ENCODE data around the gene GALM.
"Not testable (repeated sequence)": the region's sequence is repeated elsewhere in the genome, so short reads cannot be mapped to it uniquely, and the experiment has no call there.

The GALM gene

GRCh38 chr2:38650717-38651116 is 15.2 kb upstream of the GALM start:
- DNase-seq, result no peak

DNA sequence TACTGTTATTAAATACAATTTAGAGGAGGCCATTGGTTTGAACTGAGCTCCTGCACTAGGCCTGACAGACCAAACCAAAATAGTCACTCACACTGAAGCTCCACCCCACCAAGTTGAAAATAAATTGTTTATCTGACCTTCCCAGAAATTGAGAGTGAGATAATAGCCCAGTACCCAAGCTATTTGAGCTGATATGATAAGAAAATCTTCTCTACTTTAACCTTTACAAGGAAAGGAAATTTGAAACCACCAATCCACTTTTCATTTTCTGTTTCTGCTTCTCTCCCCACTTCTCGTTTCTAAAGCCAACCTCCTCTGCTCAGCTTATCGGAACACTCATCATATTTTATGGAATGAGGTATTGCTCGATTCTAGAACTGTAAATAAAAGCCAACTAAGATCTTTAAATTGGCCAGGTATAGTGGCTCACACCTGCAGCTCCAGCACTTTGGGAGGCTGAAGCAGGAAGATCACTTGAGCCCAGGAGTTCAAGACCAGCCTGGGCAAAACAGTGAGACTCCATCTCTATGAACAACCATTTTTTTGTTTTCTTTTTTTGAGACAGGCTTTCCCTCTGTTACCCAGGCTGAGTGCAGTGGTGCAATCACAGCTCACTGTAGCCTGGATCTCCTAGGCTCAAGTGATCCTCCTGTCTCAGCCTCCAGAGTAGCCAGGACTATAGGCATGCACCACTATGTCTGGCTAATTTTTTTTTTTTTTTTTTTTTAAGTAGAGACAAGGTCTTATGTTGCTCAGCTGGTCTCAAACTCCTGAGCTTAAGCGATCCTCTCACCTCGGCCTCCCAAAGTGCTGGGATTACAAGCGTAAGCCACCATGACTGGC is 13.3 kb upstream of the GALM start:
- no peak for DNase-seq

DNA sequence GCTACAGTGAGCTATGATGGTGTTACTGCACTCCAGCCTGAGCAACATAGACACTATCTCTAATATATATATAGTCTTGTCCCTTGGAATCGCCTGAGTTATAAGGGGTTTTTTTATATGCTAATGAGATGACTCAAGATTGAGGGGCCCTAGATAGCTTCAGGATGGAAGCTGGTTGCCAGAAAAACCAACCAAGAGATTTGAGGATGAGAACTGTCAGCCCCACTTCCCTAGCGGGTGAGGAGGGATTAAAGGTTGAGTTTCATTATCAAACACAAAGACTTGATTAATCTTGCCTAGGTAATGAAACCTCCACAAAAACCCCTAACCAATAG is 12.6 kb upstream of the GALM start:
- DNase-seq, result no peak

DNA sequence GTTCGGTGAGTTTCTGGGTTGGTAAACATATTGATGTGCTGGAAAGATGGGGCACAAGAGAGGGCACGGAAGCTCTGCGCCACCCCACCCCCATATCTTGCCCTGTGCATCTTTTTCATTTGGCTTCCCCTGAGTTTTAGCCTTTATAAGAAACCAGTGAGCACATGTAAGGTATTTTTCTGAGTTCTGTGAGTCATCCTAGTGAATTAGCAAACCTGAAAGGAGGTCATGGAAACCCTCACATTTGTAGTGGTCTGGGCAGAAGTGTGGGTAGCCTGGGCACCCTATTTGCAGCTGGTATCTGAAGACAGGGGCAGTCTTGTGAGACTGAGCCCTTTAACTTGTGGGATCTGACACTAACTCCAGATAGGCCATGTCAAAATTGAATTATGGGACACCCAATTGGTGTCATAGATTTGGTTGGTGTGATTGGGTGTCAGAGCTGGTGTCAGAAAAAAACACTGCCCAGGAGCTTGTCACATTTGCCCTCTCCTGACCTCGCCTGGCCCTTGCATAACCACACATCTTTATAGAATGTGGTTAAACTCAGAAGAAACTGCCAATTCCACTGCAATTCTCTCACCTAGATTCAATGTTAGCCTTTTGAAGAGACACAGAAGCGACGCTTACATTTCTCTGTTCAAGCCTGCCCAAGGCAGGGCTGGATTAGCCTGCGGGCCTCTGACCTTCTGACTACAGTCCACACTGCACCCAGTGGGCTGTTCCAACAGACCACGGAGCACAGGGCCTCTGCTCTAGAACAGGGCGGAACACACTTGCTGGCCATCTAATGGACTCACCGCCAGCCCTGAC is 12.0 kb upstream of the GALM start:
- DNase-seq, result peak; percentile 5

DNA sequence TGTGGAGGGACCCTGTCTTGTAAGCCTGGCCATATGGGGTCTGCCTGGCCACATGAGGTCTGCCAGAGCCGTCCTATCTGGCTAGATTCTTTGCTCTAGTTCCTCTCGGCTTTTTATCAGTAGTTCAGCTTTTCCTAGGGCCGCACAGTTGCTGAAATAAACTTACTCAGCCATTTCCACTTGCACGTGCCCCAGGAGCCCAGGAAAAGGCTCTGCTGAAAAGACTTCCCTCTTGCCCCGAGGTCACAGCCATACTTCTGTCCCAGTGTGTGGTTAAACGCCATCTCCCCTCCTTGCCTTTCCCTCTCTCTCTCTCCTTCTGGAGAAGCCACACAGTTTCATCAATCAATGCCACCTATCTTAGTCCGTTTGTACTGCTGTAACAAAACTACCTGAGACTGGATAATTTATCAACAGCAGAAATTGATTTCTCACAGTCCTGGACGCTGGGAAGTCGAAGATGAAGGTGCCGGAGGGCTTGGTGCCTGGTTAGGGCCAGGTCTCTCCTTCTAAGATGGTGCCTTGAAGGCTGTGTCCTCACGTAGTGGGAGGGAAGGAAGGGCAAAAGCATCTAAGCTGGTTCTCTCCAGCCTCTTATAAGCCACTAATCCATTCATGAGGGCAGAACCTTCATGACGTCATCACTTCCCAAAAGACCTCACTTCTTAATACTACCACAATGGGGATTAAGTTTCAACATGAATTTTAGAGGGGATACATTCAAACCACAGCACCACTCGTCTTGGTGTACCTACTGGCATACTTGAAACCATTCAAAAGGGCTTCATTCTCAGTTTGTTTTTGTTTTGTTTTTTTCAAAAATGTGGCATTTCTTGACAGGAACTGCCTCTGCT is 11.2 kb upstream of the GALM start:
- DNase-seq, result no peak

- DNase-seq, result no peak
Observed at GRCh38 chr2:38655441-38655840, 10.5 kb upstream of the GALM start.

- no peak for DNase-seq
Observed at GRCh38 chr2:38656866-38657480, 8.9 kb upstream of the GALM start.

DNA sequence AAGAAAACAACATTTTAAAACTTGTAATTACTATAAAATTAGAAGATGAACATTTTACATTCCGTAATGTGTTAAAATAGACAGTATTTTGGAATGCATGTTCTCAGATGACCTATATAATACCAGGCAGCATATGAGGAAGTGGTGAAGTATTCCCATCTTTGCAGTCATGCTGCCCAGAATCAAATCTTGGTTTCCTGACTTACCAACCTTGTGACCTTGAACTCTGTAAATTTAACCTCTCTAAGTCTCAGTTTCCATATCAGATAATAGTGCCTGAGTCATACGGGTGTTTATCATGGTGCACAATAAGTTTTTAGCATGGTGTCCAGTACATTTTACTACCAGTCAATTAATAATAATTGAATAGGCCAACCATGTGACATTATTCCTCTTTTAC is 7.3 kb upstream of the GALM start:
- DNase-seq, result no peak

- DNase-seq, result no peak
Observed at GRCh38 chr2:38659115-38659514, 6.8 kb upstream of the GALM start.

GRCh38 chr2:38660282-38660681 is 5.6 kb upstream of the GALM start:
- DNase-seq, result no peak

DNA sequence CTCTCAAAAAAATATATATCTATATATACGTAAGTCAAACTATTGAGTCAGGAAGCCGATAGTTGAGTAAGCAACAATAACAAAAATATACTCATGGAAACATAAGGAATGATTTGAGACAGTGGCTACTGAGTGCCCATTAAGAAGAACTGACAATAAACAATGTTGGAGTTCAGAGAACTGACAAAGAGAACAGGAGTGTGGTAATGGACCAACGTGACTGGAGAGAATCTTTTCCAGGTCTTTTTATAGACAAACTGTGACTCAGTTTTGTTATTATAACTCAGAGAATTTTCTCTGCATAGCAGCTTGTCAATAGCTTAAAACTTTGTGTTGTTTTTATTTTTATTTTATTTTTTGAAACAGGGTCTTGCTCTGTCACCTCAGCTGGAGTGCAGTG is 4.6 kb upstream of the GALM start:
- DNase-seq, result no peak

DNA sequence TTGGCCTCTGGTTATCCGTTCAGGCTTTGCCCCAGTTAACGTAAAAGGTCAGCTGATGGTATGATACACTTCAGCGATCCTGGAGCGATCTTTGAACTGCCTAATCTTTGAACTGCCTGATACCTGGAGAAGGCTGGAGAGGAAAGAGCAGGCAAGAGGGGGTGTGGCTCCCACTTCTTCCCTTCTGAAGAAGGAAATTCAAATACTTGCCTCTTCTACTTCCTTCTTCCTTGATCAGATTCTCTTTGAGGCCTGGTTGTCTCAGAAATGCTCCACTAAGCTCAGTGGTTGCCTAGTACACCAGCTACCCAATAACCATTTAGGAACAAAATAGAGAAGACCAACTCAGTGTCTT is 619 bp downstream of the GALM start:
- no peak for DNase-seq

DNA sequence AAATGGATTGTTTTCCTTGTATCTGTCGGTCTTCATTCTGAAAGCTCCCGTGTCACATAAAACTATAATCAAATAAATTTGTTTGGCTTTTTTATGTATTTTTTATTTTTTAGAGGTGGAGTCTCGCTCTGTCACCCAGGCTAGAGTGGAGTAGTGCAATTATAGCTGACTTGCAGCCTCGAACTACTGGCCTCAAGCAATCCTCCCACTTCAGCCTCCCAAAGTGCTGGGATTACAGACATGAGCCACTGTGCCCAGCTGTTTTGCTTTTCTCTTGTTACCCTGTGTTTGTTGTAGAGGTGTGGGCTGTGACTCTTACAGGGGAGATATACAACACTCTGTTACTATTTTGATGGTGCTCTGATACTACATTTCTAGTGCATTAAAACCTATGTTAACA is 2.2 kb downstream of the GALM start:
- DNase-seq, result no peak

DNA sequence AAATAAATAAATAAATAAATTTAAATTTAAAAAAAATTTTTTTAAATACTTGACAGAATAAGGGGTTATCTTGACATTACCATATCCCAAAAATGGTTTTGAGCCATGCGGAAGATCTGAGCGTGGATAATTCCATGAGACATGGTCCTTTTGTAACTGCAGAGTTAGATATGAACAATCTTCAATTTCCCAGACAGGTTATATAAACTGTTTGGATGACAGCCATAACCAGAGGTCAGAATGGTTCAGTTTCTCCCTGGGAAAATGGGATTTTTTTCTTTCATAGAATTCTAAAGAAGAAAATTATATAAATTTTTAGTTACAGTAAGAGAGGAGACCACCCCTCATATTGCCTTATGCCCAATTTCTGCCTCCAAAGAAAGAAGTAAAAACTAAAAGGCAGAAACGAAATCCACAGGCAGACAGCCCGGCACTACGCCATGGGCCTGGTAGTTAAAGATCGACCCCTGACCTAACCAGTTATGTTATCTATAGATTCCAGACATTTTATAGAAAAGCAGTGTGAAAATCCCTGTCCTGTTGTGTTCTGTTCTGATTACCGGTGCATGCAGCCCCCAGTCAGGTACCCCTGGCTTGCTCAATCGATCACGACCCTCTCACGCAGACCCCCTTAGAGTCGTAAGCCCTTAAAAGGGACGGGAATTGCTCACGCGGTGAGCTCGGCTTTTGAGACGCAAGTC is 3.0 kb downstream of the GALM start:
- no peak for DNase-seq

DNA sequence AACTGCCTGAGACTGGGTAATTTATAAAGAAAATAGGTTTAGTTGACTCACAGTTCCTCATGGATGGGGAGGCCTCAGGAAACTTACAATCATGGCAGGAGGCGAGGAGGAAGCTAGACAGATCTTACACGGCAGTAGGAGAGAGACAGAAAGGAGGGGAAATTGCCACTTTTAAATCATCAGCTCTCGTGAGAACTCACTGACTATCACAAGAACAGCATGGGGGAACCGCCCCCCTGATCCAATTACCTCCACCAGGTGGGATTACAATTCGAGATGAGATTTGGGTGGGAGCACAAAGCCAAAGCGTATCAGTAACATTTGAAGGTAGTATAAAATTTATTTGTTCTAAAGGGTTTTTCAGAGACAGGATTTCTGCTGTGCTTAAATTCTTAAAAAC is 5.4 kb downstream of the GALM start:
- no peak for DNase-seq

DNA sequence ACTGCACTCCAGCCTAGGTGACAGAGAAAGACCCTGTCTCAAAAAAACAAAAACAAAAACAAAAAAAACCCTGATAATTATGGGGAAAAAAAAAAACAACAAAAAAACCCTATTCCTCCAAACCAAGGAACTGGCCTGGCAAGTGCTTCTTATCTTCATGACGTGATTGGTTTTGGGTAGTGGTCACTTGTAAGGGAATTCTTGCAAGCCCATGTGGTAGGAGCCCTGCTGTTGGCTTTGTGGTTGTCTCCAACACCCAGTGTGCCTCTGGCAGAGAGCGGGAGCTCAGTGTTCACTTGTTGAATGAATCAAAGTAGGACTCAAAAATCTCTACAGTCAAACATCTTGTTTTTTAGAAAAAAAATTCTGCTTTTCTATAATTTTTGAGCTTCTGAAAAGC is 6.0 kb downstream of the GALM start:
- no peak for DNase-seq

- no peak for DNase-seq
Observed at GRCh38 chr2:38672445-38673391, 6.8 kb downstream of the GALM start.

- DNase-seq, result no peak
Observed at GRCh38 chr2:38676681-38677080, 10.8 kb downstream of the GALM start.

DNA sequence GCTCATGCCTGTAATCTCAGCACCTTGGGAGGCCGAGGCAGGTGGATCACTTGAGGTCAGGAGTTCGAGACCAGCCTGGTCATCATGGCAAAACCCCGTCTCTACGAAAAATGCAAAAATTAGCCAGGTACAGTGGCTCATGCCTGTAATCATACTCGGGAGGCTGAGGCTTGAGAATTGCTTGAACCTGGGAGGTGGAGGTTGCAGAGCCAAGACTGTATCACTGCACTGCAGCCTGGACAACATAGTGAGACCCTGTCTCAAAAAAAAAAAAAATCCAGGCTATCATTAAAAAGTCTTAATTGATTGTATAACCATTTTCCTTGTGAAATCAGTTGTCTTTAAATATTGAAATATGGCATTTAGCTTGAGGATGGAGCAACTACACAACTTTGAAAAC is 15.0 kb downstream of the GALM start:
- not testable (repeated sequence) for DNase-seq

DNA sequence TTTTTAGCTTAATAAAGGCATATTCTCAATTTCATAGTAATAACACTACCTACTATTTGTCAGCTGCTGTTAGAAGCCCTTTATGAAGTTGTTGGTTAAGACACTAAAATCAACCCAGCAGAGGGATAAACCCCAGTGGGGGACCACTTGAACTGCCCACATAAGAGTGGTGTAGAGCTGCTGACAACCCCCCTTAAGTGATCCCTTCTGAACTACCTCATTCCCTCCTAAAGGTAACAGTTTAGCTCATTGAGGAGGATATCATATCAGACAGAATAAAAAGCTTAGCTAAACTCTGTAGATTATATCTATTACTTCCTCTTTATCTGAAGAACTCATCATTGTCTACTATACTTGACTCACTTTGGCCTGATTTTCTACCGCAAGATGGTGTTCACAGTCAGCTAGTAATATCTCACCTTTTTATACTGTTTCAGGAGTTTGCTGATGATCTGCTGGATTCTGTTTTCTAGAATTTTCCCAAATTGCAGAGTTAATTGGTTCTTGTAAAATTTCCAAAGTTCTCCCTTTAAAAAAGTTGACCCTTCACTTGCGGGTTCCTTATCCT is 16.2 kb downstream of the GALM start:
- no peak for DNase-seq

DNA sequence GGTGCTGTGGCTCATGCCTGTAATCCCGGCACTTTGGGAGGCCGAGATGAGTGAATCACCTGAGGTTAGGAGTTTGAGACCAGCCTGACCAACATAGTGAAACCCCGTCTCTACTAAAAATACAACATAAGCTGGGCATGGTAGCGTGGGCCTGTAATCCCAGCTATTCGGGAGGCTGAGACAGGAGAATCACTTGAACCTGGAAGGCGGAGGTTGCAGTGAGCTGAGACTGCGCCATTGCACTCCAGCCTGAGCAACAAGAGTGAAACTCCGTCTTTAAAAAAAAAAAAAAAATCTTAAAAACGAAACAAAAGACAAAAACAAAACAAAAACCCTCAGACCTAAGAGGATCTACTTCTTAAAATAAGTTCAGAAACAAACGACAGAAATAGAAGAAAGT is 16.7 kb downstream of the GALM start:
- DNase-seq, result not testable (repeated sequence)
